IPS-11a (cell line): Measurements from ENCODE around the gene AFG1L.
"Not testable (repeated sequence)": the region's sequence is repeated elsewhere in the genome, so short reads cannot be mapped to it uniquely, and the experiment has no call there.

Experiments
- H3K4me3 ChIP-seq: one replicate; pipeline ENCODE4 v1.5.1; 2013; ENCODE audit warnings: low read depth, low read length, control low read depth

Gene AFG1L

GRCh38 chr6:108287373-108287772 lies 7.5 kb upstream of the AFG1L start:
- no peak overlapping the region for H3K4me3 ChIP-seq

GRCh38 chr6:108288742-108289141 lies 6.1 kb upstream of the AFG1L start:
- no peak overlapping the region for H3K4me3 ChIP-seq

- no peak overlapping the region for H3K4me3 ChIP-seq
Measured at GRCh38 chr6:108291091-108291490, 3.8 kb upstream of the AFG1L start.

GRCh38 chr6:108292561-108292960 lies 2.3 kb upstream of the AFG1L start:
- not testable (repeated sequence) for H3K4me3 ChIP-seq

- peak overlapping the region; percentile 88 for H3K4me3 ChIP-seq
Measured at GRCh38 chr6:108293527-108294296, 1.1 kb upstream of the AFG1L start.

GRCh38 chr6:108294297-108294726 lies 542 bp upstream of the AFG1L start:
- H3K4me3 ChIP-seq, result peak overlapping the region; percentile 88

- H3K4me3 ChIP-seq, result peak overlapping the region; percentile 88
Measured at GRCh38 chr6:108295676-108296075, 822 bp downstream of the AFG1L start.

- H3K4me3 ChIP-seq, result no peak overlapping the region
Measured at GRCh38 chr6:108302386-108302785, 7.5 kb downstream of the AFG1L start.

- H3K4me3 ChIP-seq, result no peak overlapping the region
Measured at GRCh38 chr6:108304646-108305045, 9.8 kb downstream of the AFG1L start.

- not testable (repeated sequence) for H3K4me3 ChIP-seq
Measured at GRCh38 chr6:108308641-108309040, 13.8 kb downstream of the AFG1L start.

- H3K4me3 ChIP-seq, result no peak overlapping the region
Measured at GRCh38 chr6:108309844-108310243, 15.0 kb downstream of the AFG1L start.

- no peak overlapping the region for H3K4me3 ChIP-seq
Measured at GRCh38 chr6:108312605-108313004, 17.8 kb downstream of the AFG1L start.

GRCh38 chr6:108321253-108321747 lies 26.4 kb downstream of the AFG1L start:
- H3K4me3 ChIP-seq, result no peak overlapping the region

GRCh38 chr6:108322728-108323127 lies 27.9 kb downstream of the AFG1L start:
- no peak overlapping the region for H3K4me3 ChIP-seq

- H3K4me3 ChIP-seq, result no peak overlapping the region
Measured at GRCh38 chr6:108323710-108324466, 29.0 kb downstream of the AFG1L start.

GRCh38 chr6:108330221-108330785 lies 35.4 kb downstream of the AFG1L start:
- H3K4me3 ChIP-seq, result not testable (repeated sequence)

- no peak overlapping the region for H3K4me3 ChIP-seq
Measured at GRCh38 chr6:108330806-108331205, 36.0 kb downstream of the AFG1L start.

GRCh38 chr6:108331982-108332381 lies 37.1 kb downstream of the AFG1L start:
- H3K4me3 ChIP-seq, result no peak overlapping the region

- H3K4me3 ChIP-seq, result no peak overlapping the region
Measured at GRCh38 chr6:108336971-108337370, 42.1 kb downstream of the AFG1L start.

GRCh38 chr6:108337721-108338120 lies 42.9 kb downstream of the AFG1L start:
- no peak overlapping the region for H3K4me3 ChIP-seq

GRCh38 chr6:108341372-108341771 lies 46.5 kb downstream of the AFG1L start:
- H3K4me3 ChIP-seq, result no peak overlapping the region

GRCh38 chr6:108343894-108344293 lies 49.0 kb downstream of the AFG1L start:
- H3K4me3 ChIP-seq, result no peak overlapping the region
